B cell (primary cell): ENCODE results near the gene SMIM7.

Experiments used
- EZH2 ChIP-seq: IDR thresholded peaks from 2 replicates; pipeline ENCODE4 v1.6.1; 2012; ENCODE audit warnings: borderline replicate concordance, low read depth, mild to moderate bottlenecking, moderate library complexity, low read length; ENCODE audit not compliant: insufficient read depth, poor library complexity, severe bottlenecking
- TF ChIP-seq, protein P1 (sequence below): fragments of 200-600 bp; IDR thresholded peaks from one replicate; pipeline ENCODE4 v1.8.0; 2022; ENCODE audit warnings: antibody characterized with exemption, mild to moderate bottlenecking

GRCh38 chr19:16598848-16599247 is 61.1 kb downstream of the SMIM7 start:
- TF ChIP-seq, protein P1, sequence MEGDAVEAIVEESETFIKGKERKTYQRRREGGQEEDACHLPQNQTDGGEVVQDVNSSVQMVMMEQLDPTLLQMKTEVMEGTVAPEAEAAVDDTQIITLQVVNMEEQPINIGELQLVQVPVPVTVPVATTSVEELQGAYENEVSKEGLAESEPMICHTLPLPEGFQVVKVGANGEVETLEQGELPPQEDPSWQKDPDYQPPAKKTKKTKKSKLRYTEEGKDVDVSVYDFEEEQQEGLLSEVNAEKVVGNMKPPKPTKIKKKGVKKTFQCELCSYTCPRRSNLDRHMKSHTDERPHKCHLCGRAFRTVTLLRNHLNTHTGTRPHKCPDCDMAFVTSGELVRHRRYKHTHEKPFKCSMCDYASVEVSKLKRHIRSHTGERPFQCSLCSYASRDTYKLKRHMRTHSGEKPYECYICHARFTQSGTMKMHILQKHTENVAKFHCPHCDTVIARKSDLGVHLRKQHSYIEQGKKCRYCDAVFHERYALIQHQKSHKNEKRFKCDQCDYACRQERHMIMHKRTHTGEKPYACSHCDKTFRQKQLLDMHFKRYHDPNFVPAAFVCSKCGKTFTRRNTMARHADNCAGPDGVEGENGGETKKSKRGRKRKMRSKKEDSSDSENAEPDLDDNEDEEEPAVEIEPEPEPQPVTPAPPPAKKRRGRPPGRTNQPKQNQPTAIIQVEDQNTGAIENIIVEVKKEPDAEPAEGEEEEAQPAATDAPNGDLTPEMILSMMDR = no peak
- TF ChIP-seq EZH2 = no peak
